Activated CD4-positive, CD25-positive, alpha-beta regulatory T cell treated with anti-CD3 and anti-CD28 coated beads, Interleukin-2, amount 50 U/mL, for 72 hours (primary cell): ENCODE results near the gene FAS.
"Not testable (repeated sequence)": the region's sequence is repeated elsewhere in the genome, so short reads cannot be mapped to it uniquely, and the experiment has no call there.

Experiments used
- DNase-seq: peaks from one replicate; pipeline ENCODE4 v3.0.0; 2021

Gene FAS

DNA sequence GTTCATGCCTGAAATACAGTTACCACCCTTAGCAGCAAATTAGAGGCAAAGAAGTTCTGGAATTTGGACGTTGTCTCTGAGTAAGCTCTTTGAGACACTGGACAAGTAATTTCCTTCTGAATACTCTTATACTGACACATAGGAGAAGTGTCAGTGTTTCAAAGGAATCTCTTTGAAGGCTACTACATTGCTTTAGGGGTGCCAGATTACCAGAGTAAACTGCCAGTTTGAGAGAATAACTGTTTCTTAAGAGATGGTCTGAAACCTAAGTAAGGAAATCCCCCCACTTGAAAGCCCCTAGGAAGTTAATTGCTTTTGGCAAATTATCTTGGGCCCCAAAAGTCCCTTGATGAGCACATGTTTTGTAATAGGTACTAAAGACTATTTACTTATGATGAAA is 3.4 kb downstream of the FAS start:
- no peak for DNase-seq

- no peak for DNase-seq
These were observed 4.7 kb downstream of the FAS start for GRCh38 chr10:88995156-88995876.

DNA sequence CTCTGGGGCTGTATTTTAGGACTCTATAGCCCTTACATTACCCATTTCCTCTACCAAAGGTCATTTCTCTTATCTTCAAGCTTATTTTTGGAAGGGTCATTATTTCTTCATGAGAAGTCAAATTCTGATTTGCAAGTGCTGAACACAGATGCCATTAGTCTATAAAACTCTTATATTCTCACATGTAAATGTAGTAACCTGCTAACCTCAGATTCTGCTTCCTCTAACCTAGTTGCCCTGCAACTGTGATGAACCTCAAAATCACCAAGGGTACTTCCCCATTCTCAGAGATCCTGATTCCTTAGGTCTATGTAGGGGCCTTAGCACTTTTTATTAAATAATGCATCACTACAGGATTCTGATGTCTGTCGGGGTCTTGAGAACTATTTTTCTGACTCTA is 6.3 kb downstream of the FAS start:
- DNase-seq: no peak

DNA sequence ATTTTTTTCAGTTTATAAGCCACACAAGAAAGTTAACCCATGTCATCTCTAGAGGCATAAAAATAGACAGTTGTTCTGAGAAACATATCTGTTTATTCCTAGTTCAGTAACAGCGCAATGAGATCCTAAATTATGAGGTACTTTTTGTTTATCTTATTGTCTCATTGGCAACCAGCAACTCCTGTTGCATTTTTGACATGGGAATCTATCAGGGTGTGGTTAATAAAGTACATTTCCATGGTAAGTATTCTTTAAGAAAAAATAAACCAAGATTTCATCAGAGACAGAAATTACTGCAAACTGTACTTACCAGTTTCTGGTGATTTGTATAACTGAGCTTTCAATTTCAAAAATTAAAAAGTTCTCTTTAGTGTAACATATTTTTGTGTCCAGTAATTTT is 9.0 kb downstream of the FAS start:
- DNase-seq: no peak

GRCh38 chr10:89001024-89001728 is 10.6 kb downstream of the FAS start:
- no peak for DNase-seq

GRCh38 chr10:89001729-89002072 is 11.1 kb downstream of the FAS start:
- DNase-seq: no peak

DNA sequence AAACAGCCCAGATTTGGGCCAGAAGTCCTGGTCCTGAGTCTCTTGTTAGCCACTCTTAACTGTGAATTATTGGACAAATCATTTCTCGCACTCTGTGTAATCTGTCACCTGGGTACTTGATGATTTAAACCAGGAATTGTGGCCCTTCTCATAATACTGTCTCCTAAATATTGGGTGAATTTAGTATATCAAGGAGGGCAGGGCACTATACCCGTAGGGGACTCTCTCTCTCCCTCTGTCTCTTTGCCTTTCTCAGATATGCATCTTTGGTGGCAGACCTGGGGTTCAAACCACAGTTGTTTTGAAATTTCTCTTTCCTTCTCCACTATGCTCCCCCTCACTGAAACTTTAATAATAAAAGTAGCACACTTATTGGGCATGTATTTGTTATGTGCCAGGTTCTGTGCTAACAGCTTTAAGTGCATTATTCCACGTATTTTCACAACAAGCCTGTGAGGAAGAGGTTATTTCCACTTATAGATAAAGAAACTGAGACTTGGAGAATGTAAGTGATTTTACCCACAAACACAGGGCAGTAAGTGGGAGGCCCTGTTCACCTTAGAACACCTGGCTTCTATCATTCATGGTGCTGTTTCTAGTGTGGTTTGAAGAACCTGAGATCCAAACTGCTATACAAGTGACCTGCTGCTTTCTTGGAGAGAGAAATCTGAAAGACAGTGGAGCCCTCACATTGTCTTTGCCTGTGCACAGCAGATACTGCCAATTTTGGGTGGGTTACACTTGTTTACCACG is 11.8 kb downstream of the FAS start:
- DNase-seq: no peak

DNA sequence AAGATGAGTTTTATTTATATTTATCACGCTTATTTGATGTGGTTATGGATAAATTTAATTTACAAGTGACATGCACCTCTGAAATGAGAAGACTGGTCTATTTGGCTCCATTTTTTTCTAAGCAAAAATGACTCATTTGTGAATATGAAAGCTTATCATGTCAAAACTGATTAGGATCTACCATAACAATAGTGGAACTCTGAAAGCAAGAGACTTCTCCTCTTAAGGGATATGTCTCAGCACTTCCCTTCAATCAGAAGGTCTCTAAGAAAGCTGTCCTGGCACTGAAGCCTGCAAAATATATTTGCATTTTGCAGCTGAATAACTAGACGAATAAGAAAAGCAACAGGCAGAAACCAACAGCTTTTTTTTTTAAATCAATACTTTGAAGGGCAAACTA is 12.7 kb downstream of the FAS start:
- no peak for DNase-seq

- no peak for DNase-seq
These were observed 16.7 kb downstream of the FAS start for GRCh38 chr10:89007129-89007893.

DNA sequence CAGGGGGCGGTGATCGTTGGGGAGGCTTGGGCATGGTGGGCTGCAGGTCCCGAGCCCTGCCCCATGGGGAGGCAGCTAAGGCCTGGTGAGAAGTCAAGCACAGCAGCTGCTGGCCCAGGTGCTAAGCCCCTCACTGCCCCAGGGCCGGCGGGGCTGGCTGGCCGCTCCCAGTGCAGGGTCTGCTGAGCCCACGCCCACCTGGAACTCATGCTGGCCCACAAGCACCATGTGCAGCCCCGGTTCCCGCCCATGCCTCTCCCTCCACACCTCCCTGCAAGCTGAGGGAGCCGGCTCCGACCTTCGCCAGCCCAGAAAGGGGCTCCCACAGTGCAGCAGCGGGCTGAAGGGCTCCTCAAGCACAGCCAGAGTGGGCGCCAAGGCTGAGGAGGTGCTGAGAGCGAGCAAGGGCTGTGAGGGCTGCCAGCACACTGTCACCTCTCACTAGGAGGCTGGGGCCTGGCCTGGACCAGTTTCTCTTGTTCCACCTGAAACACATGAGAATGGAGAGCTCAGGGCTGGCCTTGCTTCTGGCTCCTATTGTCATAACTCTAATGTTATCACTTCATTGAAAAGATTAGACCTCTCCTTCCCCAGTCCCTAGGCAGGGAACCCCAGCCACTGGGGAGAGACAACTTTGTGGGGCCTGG is 28.2 kb downstream of the FAS start:
- not testable (repeated sequence) for DNase-seq

DNA sequence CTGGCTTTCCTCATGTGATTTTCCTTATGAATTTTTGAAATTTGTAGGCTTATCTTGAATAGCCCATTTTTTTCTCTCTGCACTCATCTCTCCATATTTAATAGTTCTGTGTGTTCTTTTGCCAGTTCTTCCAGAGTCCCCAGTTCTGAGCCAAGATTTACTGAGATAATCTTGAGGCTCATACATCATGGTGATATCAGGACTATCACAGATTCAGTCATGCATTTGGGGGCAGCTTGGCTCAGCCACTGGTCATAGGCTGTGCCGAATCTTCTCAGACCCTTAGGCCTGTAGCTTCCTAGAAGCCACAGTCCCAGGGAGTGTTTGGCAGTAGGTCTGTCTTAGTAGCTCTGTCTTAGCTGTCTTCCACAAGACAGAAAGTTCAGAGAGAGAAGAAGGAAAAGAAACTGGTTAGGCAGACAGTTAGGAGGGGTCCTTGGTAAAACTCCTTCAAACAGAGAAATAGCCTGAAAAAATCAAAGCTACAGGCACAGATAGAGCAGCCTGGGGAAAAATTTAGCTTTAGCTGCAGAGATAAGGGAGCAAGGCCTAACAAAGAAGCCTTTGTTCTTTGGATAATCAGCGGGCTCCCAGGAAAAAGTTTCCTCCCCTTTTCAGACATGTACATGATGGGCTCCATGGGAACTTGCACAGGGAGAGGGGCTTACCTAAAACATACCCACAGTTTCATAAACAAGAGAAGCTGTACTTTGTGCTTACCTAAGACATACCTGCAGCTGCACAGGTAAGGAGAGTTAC is 29.1 kb downstream of the FAS start:
- DNase-seq: no peak

GRCh38 chr10:89021526-89021925 is 30.9 kb downstream of the FAS start:
- DNase-seq: not testable (repeated sequence)

DNA sequence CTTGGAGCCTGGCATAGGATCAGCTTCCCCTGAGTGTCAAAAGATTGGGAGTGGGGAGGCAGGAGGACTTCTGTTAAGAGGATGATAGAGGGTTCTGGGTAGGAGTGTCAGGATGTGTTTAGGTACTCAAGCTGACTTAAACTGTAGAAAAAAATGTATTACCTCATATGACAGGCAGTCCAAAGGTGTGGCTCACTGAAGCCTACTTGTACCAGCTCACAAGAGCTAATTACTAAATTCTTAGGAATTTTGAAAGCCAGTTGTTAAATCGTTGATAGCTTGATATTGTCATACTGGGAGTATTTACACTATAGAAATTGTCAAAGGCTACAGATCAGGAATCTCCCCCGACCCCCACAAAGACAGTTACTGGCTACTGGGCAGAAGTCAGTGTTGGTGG is 32.1 kb downstream of the FAS start:
- no peak for DNase-seq

DNA sequence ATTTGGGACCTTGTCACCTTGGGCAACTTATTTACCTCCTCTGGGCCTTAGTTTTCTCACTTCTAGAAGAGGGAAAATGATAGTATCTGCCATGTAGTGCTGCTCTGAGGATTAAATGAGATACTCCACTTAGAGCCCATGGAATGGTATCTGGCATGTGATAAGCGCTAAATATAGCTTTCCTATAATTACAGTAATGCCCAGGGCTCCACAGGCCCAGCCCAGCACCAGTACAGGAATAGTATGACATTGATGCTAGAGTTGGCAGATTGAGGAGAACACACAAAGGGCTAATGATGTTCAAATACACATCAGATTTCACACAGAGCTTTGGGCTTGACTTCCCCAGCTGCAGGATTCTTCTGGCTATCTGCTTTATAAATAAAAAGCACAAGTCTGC is 34.9 kb downstream of the FAS start:
- DNase-seq: no peak

GRCh38 chr10:89029181-89029580 is 38.6 kb downstream of the FAS start:
- no peak for DNase-seq

- peak; percentile 63 for DNase-seq
These were observed 39.3 kb downstream of the FAS start for GRCh38 chr10:89029785-89030437.

- no peak for DNase-seq
These were observed 40.2 kb downstream of the FAS start for GRCh38 chr10:89030791-89031190.

DNA sequence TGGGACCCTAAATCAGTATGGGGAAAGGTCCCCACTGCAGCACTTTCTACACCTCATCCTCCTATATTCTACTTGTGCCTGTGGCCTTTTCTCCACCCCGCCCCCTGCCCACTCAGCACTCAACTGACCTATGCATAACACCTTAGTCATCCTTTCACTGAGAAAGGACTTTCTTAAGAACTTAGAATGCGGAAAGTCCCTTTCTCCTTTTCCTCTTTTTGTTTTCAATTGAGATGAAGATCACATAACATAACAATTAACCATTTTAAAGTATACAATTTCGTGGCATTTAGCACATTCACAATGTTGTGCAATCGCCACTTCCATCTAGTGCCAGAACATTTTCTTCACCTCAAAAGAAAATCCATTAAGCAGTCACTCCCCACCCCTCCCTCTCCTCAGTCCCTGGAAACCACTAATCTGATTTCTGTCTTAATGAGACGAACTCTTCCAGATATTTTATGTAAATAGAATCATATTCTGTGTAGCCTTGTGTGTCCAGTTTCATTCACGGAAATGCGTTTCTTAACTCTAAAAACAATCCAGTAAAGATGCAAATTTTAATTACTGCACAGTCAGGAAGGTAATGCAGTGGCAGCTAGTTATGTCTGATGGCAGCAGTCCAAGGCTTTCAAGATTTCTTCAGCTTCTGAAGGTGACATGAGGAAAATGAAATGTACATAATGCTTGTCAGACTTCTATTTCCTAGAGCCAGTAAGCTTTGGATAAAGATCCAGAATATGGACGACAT is 41.7 kb downstream of the FAS start:
- DNase-seq: peak; percentile 60

- DNase-seq: no peak
These were observed 44.9 kb downstream of the FAS start for GRCh38 chr10:89035461-89035860.

GRCh38 chr10:89037096-89037495 is 46.5 kb downstream of the FAS start:
- DNase-seq: no peak

- no peak for DNase-seq
These were observed 52.0 kb downstream of the FAS start for GRCh38 chr10:89042562-89042961.
